Measurements from ENCODE around the gene PLSCR1. TPM values are rescaled to one million over a fixed set of nuclear protein-coding genes. Genes with fewer than 3 reads are reported as not detected.

Gene PLSCR1
- total RNA-seq, 3 donors from 2014 or later (not counting 1 experiment from before 2014, with no cell fraction given): 24.2 to 38.2 (median 35.2) TPM

DNA sequence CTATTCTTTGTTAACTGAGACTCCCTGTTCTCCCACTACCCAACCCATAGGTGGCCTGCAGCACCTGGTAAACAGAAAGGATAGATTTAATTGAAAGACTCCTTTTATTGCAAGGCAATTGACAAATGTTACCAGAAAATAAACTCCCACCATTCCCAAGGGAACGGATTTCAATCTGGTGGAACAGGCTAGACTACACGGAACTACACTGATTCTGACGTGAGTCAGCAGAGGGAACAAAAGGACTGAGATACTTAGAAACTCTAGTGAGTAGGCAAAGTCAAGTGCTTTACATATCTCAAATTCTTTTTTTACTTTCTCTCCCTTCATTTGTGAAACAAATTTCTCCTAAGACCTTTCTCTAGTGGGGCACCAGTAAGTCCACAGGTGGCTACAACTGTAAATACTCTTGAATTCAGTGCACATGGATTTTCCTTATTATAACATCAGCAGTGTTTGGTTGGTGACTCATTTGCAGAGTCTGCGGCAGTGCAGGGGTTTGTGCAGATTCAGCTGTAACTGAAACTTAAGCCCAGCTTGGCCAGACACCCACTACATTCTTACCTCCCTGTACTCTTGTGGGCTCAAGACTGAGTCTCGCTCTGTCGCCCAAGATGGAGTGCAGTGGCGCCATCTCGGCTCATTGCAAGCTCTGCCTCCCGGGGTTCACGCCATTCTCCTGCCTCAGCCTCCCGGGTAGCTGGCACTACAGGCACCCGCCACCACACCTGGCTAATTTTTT is 40.8 kb downstream of the PLSCR1 start:
- Mint-ChIP-seq H3K4me3 (no peak overlapping the region), H3K9me3 (no peaks in the 10 kb centered on the region), H3K27ac (no peak overlapping the region), H3K36me3 (no peaks in the 10 kb centered on the region), H3K4me1 (peaks cover 0 to 2% of the 10 kb centered on the region in 2 donors), H3K27me3 (ENCODE audit: low read depth in 2 of 2) (no peaks in the 10 kb centered on the region)
- ATAC-seq: no peak
- intact Hi-C loops (cut with micrococcal nuclease): no loop called here
- Histone ChIP-seq H3K36me3 (ENCODE audit: control insufficient read depth, insufficient read depth, low read length) (no peaks in the 10 kb centered on the region), H3K9me3 (ENCODE audit: control insufficient read depth, insufficient read depth, low read length) (no peaks in the 10 kb centered on the region), H3K27ac (ENCODE audit: low read length) (no peak overlapping the region), H3K4me3 (ENCODE audit: low read length) (no peak overlapping the region), H3K27me3 (ENCODE audit: control insufficient read depth, insufficient read depth, low read length) (no peaks in the 10 kb centered on the region), H3K4me1 (ENCODE audit: control insufficient read depth, insufficient read depth, low read length) (no peaks in the 10 kb centered on the region)
- TF ChIP-seq, protein P1, sequence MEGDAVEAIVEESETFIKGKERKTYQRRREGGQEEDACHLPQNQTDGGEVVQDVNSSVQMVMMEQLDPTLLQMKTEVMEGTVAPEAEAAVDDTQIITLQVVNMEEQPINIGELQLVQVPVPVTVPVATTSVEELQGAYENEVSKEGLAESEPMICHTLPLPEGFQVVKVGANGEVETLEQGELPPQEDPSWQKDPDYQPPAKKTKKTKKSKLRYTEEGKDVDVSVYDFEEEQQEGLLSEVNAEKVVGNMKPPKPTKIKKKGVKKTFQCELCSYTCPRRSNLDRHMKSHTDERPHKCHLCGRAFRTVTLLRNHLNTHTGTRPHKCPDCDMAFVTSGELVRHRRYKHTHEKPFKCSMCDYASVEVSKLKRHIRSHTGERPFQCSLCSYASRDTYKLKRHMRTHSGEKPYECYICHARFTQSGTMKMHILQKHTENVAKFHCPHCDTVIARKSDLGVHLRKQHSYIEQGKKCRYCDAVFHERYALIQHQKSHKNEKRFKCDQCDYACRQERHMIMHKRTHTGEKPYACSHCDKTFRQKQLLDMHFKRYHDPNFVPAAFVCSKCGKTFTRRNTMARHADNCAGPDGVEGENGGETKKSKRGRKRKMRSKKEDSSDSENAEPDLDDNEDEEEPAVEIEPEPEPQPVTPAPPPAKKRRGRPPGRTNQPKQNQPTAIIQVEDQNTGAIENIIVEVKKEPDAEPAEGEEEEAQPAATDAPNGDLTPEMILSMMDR (IDR thresholded peaks at IDR 0.05): no peak
- 78% methylated on average over 12 of the region's 12 CpGs for WGBS (ENCODE audit: insufficient coverage)
- no peak for DNase-seq

DNA sequence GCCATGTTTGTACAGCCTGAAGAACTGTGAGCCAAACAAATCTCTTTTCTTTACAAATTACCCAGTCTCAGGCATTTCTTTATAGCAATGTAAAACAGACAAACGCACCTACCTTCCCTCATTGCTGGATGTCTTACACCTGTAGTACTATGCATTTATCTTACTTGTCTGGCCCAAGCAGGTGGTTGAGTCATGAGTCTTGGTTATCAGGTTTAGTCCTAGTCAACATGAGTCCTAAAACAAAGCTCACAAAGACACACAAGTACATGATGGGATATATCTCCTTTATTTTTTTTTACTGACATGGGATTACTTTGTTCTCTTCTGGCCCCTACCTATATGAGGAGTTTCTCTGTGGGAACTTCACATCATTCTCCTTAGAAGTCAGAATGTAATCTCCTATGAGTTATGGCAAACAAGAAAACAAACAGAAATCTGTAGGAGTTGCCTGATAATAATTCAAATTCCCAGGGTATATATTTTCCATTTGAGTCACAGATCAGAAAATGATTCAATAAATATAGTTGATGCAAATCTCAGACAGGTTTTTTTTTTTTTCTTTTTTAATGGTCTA is 41.4 kb downstream of the PLSCR1 start:
- Histone ChIP-seq H3K4me1 (ENCODE audit: control insufficient read depth, insufficient read depth, low read length) (peaks cover 3% of the 10 kb centered on the region), H3K36me3 (ENCODE audit: control insufficient read depth, insufficient read depth, low read length) (no peaks in the 10 kb centered on the region), H3K4me3 (ENCODE audit: low read length) (no peak overlapping the region), H3K27ac (ENCODE audit: low read length) (no peak overlapping the region), H3K9me3 (ENCODE audit: control insufficient read depth, insufficient read depth, low read length) (no peaks in the 10 kb centered on the region), H3K27me3 (ENCODE audit: control insufficient read depth, insufficient read depth, low read length) (no peaks in the 10 kb centered on the region)
- peaks cover 6 to 9% of the 10 kb centered on the region in 2 donors for H3K4me1 Mint-ChIP-seq
- no peak overlapping the region for H3K27ac Mint-ChIP-seq
- no peaks in the 10 kb centered on the region for H3K27me3 Mint-ChIP-seq (ENCODE audit: low read depth in 2 of 2)
- TF ChIP-seq, protein P1 (IDR thresholded peaks at IDR 0.05): no peak
- DNase-seq (no peak), ATAC-seq (no peak)
- no peaks in the 10 kb centered on the region for H3K9me3 Mint-ChIP-seq
- 100% methylated on average over 1 of the region's 1 CpG for WGBS (ENCODE audit: insufficient coverage)
- no peak overlapping the region for H3K4me3 Mint-ChIP-seq
- no peaks in the 10 kb centered on the region for H3K36me3 Mint-ChIP-seq
- intact Hi-C loops (cut with micrococcal nuclease): no loop called here

DNA sequence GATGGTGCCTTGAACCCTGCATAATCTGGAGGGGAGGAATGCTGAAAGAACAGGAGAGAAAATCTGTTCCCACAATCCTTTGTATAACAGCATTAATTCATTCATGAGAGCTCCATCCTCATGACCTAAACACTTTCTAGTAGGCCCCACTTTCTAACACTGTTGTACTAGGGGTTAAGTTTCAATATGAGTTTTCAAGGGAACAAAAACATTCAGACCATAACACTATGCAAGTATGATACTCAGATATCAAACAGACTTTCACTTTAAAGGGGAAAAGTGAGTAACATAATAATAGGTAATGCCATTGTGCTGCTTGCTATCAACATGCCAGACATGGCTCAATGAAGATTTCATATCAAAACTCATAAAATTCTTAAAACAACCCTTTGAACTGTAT is 42.7 kb downstream of the PLSCR1 start:
- no peak for ATAC-seq
- H3K4me3 ChIP-seq (ENCODE audit: low read length): no peak overlapping the region
- no peaks in the 10 kb centered on the region for H3K27me3 ChIP-seq (ENCODE audit: control insufficient read depth, insufficient read depth, low read length)
- intact Hi-C loops (cut with micrococcal nuclease): no loop called here
- Mint-ChIP-seq H3K9me3 (no peaks in the 10 kb centered on the region), H3K27ac (no peak overlapping the region), H3K36me3 (no peaks in the 10 kb centered on the region), H3K4me3 (no peak overlapping the region), H3K4me1 (peaks cover 15 to 16% of the 10 kb centered on the region in 2 donors), H3K27me3 (ENCODE audit: low read depth in 2 of 2) (no peaks in the 10 kb centered on the region)
- peaks cover 10% of the 10 kb centered on the region for H3K4me1 ChIP-seq (ENCODE audit: control insufficient read depth, insufficient read depth, low read length)
- H3K36me3 ChIP-seq (ENCODE audit: control insufficient read depth, insufficient read depth, low read length): no peaks in the 10 kb centered on the region
- TF ChIP-seq, protein P1 (IDR thresholded peaks at IDR 0.05): no peak
- no peak overlapping the region for H3K27ac ChIP-seq (ENCODE audit: low read length)
- H3K9me3 ChIP-seq (ENCODE audit: control insufficient read depth, insufficient read depth, low read length): peaks cover 6% of the 10 kb centered on the region
- no peak for DNase-seq

All from natural killer cell (primary cell).